HepG2 (cell line): ENCODE data around the gene C1QTNF5.

Source experiments
- ATF2 ChIP-seq: sonication (generic); formaldehyde crosslinking; IDR thresholded peaks from 2 replicates; pipeline ENCODE4 v1.4.0; 2020; ENCODE audit warnings: missing genetic modification reagents
- BHLHE40 ChIP-seq: IDR thresholded peaks from 2 replicates; pipeline ENCODE4 v1.6.1; 2011; ENCODE audit warnings: low read length, improper control_type of control experiment
- GPN1 ChIP-seq: sonication (generic); formaldehyde crosslinking; IDR thresholded peaks from 2 replicates; pipeline ENCODE4 v1.5.1; 2020; ENCODE audit warnings: missing genetic modification reagents, borderline replicate concordance
- POLR2AphosphoS2 ChIP-seq: IDR thresholded peaks from 2 replicates; pipeline ENCODE4 v1.6.1; 2011; ENCODE audit warnings: low read depth, low read length, improper control_type of control experiment
- POLR2AphosphoS5 ChIP-seq: IDR thresholded peaks from 2 replicates; pipeline ENCODE4 v1.6.1; 2012; ENCODE audit warnings: low read depth, low read length
- TAF1 ChIP-seq: sonication (generic); formaldehyde crosslinking; IDR thresholded peaks from 2 replicates; pipeline ENCODE4 v1.4.0; 2020; ENCODE audit warnings: missing genetic modification reagents
- YY1 ChIP-seq: IDR thresholded peaks from 2 replicates; pipeline ENCODE4 v1.6.1; 2011; ENCODE audit warnings: low read length, low read depth, moderate library complexity, mild to moderate bottlenecking; ENCODE audit not compliant: insufficient read depth, insufficient replicate concordance
- ZNF124 ChIP-seq: sonication (generic); formaldehyde crosslinking; IDR thresholded peaks from 2 replicates; pipeline ENCODE4 v1.4.0; 2020; ENCODE audit warnings: missing genetic modification reagents
- ZNF274 ChIP-seq: sonication (generic); formaldehyde crosslinking; IDR thresholded peaks from 2 replicates; pipeline ENCODE4 v1.5.1; 2020; ENCODE audit warnings: mild to moderate bottlenecking, missing genetic modification reagents

DNA sequence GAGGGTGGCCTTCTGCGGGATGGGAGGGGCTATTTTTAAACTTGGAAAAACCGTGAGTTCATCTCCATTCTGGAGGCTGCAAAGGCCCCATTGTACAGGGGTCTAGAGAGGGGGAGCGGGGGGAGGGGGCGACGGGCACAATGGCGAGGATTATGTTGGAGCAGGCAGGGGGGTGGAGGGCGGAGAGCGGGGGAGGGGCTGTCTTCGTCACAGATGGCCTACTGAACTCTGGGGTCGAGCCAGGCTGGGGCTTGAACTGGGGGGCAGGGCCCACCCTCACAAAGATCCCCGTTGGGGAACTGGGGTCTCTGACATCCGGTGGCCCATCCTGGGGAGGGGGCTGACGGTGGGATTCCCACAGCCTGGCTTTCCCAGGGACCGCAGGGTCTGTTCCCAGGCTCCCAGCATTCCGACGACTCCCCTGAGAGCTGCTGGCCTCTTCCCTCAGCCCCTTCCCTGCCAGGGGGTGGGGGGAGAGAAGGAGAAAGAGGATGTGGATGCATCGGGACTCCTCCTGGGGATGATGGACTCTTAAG, 20.4 kb downstream of the C1QTNF5 start:
- TF ChIP-seq ZNF274: no peak
- no peak for TF ChIP-seq YY1
- no peak for TF ChIP-seq POLR2AphosphoS2
- no peak for TF ChIP-seq POLR2AphosphoS5
- no peak for TF ChIP-seq BHLHE40
- TF ChIP-seq ATF2 (CRISPR knock-in tag): no peak
- no peak for TF ChIP-seq ZNF124 (CRISPR knock-in tag)
- no peak for TF ChIP-seq TAF1 (CRISPR knock-in tag)
- TF ChIP-seq GPN1 (CRISPR knock-in tag): no peak
